D721Med (cell line): ENCODE data around the gene FLNA.

Experiments
- DNase-seq: peaks from one replicate; pipeline ENCODE4 v3.0.0; 2011; ENCODE audit warnings: low spot score; ENCODE audit not compliant: insufficient read length
- FAIRE-seq: peaks from 2 replicates; lab custom pipeline; 2011; peaks lifted over from hg19 to GRCh38; lab: Jason Lieb, UNC
- CTCF ChIP-seq: IDR thresholded peaks from 2 replicates; pipeline ENCODE4 v1.5.1; 2012; ENCODE audit warnings: mild to moderate bottlenecking, control low read depth; ENCODE audit not compliant: insufficient read depth; ENCODE audit errors: missing control alignments

The FLNA gene

DNA sequence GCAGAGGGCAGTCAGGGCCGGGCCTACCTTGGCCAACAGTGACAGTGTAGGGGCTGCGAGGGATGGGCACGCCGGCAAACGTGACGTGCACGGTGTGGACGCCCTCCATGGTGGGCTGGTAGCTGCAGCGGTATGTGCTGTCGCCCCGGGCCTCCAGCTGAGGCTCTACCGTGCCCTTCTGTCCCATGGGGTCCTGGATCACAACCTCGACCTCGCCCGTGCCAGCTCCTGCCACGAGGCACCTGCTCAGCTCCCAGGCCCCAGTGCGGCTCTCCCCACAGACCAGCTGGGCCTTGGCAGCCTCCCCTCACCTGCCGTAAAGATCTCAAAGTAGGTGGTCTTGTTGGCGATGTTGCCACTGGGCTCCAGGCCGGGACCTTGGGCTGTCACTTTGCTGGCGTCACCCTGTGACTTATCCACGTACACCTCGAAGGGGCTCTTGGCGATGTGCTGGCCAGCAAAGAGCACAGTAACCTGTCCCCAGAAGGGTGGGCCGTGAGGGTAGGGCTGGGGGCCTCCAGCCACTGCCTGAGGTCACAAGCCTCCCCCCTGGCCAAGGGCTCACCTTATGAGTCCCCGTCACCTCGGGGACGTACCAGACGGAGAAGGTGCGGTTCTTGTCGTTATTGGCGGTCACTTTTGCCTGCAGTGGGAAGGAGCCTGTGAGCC, 8.3 kb downstream of the FLNA start:
- DNase-seq: no peak
- no peak for FAIRE-seq
- TF ChIP-seq CTCF: no peak

DNA sequence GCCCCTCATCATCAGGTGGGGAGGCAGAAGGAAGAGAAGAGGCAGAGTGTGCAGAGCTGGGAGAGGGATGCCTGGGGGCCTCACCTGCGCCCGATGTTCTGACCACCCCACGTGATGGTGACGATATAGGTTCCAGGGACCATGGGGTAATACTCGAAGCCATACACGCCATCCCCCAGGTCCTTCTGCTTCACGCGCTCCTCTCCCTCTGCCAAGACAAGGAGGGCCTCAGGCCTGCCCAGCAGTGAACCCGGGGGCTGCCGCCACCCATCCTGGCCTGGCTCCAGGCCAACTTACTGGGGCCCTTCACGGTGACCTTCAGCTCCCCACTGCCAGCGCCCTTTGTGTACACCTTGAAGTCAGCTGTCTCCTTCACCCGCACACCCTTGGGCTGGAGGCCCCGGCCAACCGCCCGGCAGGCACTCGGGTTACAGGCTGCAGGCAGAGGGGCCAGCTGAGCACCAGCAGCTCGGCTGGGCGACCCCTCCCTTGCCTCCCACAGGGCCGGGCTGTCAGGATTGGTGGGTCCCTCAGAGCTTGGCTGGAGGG, 9.3 kb downstream of the FLNA start:
- no peak for DNase-seq
- TF ChIP-seq CTCF: no peak
- FAIRE-seq: no peak

DNA sequence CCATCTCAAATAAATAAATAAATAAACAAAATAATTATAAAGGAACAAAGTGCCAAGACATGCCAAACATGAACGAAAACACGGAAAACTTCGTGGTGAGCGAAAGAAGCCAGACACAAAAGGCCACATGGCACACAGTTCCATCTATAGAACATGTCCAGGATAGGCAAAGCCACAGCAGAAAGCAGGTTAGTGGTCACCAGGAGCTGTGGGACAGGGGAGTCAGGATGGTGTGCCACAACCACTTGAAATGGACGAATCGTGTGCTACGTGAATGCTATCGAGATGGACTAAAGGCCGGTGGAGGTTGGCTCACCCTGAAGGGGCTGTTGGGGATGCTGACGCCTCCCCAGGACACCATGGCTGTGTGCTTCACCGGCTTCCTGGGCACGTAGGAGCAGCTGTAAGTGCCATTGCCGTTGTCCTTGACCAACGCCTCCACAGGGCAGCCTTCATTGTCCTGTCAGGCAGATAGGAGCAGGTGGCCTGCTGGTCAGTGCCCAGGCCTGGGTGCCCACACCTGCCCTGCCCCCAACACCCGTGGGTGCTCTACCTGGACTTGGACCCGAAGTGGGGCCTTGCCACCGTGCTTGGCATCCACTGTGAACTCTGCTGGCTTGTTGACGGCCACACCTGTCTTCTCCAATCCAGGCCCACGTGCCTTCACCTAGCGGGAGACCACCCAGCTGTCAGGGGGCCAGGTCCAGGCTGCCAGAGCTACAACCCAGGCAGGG, 10.6 kb downstream of the FLNA start:
- no peak for TF ChIP-seq CTCF
- DNase-seq: no peak
- FAIRE-seq: no peak

- FAIRE-seq (no peak), DNase-seq (no peak)
- TF ChIP-seq CTCF: no peak
Observed at GRCh38 chrX:154362085-154362742, 12.2 kb downstream of the FLNA start.

DNA sequence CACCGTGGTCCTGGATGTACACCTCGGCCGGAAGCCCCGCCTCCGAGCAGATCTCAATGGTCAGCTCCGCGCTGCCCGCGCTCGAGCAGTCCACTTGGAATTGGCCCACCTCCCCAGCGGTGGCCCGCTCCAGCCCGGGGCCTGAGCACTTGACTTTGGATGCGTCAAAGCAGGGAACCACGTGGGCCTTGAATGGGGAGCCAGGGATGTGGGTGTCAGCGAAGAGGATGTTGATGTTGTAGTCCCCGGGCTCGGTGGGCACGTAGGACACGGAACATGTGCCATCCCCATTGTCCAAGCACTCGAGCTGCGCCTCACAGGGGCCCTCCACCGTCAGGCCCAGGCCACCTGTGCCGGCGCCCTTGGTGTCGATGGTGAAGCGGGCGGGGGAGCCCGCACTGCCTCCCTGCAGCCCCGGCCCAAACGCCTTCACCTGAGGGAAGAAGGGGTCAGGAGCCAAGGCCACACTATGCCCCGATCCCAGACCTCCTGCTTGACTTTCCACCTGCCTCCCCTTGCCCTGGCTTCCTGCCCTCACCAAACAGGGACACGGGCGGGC, 14.2 kb downstream of the FLNA start:
- DNase-seq: no peak
- FAIRE-seq: no peak
- no peak for TF ChIP-seq CTCF

DNA sequence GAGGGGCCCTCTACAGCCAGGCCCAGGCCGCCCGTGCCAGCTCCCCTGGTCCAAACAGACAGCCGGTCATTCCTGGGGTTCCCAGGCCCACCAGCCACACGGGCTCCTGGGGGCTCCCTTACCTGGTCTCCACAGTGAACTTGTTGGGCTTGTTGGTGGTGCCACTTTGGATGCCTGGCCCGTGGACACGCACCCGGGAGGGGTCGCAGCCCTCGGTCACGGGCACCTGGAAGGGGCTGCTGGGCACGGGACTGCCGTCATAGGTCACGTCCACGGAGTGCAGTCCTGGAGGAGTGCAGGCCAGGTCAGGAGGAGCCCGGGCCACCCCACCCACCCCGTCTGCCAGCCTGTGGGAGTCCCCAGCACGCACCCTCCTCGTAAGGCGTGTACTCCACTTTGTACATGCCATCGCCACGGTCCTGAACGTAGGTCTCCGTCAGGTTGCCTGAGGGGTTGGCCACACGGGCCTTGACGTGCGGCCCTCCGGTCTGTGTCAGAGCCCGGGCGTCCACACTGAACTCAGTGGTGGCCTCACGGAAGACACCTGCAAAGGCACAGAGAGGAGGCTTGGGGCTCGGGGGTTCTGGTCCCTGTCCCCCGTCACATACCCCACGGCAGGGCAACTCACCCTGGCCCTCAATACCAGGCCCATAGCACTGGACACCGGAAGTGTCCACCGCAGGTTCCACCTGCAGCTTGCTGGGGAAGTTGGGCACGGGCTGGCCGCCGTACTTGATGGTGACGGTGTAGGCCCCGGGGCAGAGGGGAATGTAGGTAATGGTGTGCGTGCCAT, 14.9 kb downstream of the FLNA start:
- TF ChIP-seq CTCF: no peak
- FAIRE-seq: no peak
- DNase-seq: no peak
